H1 (cell line): Measurements from ENCODE around the gene MORC4. TPM values are rescaled to one million over a fixed set of nuclear protein-coding genes. Genes with fewer than 3 reads are reported as not detected.

ENCODE experiments used
- CTCF ChIA-PET: fragments of 300-600 bp; sonication (Branson Sonifier 250); formaldehyde crosslinking; loops from one replicate; lab custom pipeline; 2021; ENCODE audit not compliant: partially characterized antibody; lab: Charles Lee
- POLR2A ChIA-PET: fragments of 300-600 bp; sonication (Branson Sonifier 250); formaldehyde crosslinking; loops from one replicate; lab custom pipeline; 2021; ENCODE audit warnings: inconsistent platforms; ENCODE audit not compliant: partially characterized antibody; lab: Charles Lee
- DNase-seq, 2 experiments: peaks; one replicate each; pipeline versions ENCODE4 v3.0.0 to v3.0.0-alpha.2; 2010 to 2022; ENCODE audit warnings: low spot score in 2 of 2, low read depth in 1 of 2, mixed read lengths in 1 of 2
- FAIRE-seq: peaks from 2 replicates; lab custom pipeline; 2011; peaks lifted over from hg19 to GRCh38; lab: Jason Lieb, UNC
- H2AFZ ChIP-seq: 2 replicates; pipeline ENCODE4 v1.8.1; 2012; ENCODE audit warnings: low read length, inconsistent platforms
- H2AK5ac ChIP-seq: 2 replicates; pipeline ENCODE4 v1.6.1; 2013; ENCODE audit warnings: low read depth, low read length
- H2BK120ac ChIP-seq: replicated peaks from 2 replicates; pipeline ENCODE3; 2013; ENCODE audit warnings: low read depth, low read length, inconsistent platforms
- H2BK12ac ChIP-seq: 2 replicates; pipeline ENCODE4 v1.6.1; 2013; ENCODE audit warnings: low read depth, low read length
- H2BK15ac ChIP-seq: 2 replicates; pipeline ENCODE4 v1.6.1; 2013; ENCODE audit warnings: low read length
- H2BK20ac ChIP-seq: 2 replicates; pipeline ENCODE4 v1.6.1; 2013; ENCODE audit warnings: low read length
- H2BK5ac ChIP-seq: 2 replicates; pipeline ENCODE4 v1.6.1; 2013; ENCODE audit warnings: low read depth, low read length
- H3K14ac ChIP-seq: 2 replicates; pipeline ENCODE4 v1.6.1; 2013; ENCODE audit warnings: inconsistent platforms; ENCODE audit not compliant: insufficient read length
- H3K18ac ChIP-seq: 2 replicates; pipeline ENCODE4 v1.6.1; 2013; ENCODE audit warnings: low read length; ENCODE audit errors: extremely low read depth
- H3K23ac ChIP-seq: 2 replicates; pipeline ENCODE4 v1.6.1; 2013; ENCODE audit warnings: inconsistent platforms; ENCODE audit not compliant: insufficient read length
- H3K23me2 ChIP-seq: 2 replicates; pipeline ENCODE4 v1.6.1; 2013; ENCODE audit warnings: low read depth, low read length
- H3K27ac ChIP-seq: 2 replicates; pipeline ENCODE4 v1.6.1; 2011; ENCODE audit warnings: low read depth, low read length, inconsistent platforms
- H3K27me3 ChIP-seq, 4 experiments: replicated peaks in 1 of 4; 1 replicate in 1 of 4; 2 replicates in 3 of 4; pipeline versions ENCODE4 v1.6.1 to v1.8.1; 2011 to 2013; ENCODE audit warnings: low read length in 3 of 4, mild to moderate bottlenecking in 3 of 4, inconsistent platforms in 2 of 4, mixed read lengths in 2 of 4, moderate library complexity in 1 of 4; ENCODE audit not compliant: control insufficient read depth in 3 of 4, insufficient read depth in 3 of 4; ENCODE audit errors: extremely low read depth in 1 of 4
- H3K36me3 ChIP-seq, 4 experiments: 2 replicates each; pipeline versions ENCODE4 v1.6.1 to v1.8.1; 2011 to 2013; ENCODE audit warnings: mild to moderate bottlenecking in 4 of 4, low read length in 3 of 4, moderate library complexity in 2 of 4, control low read depth in 1 of 4, inconsistent platforms in 1 of 4; ENCODE audit not compliant: insufficient read depth in 4 of 4, control insufficient read depth in 2 of 4
- H3K4ac ChIP-seq: replicated peaks from 2 replicates; pipeline ENCODE3; 2013; ENCODE audit warnings: low read length, low read depth, mixed read lengths, inconsistent platforms; ENCODE audit not compliant: insufficient read length
- H3K4me1 ChIP-seq, 4 experiments: replicated peaks in 1 of 4; 1 replicate in 1 of 4; 2 replicates in 3 of 4; pipeline versions ENCODE4 v1.6.1 to v1.8.1; 2011 to 2013; ENCODE audit warnings: low read length in 3 of 4, inconsistent platforms in 2 of 4, mixed read lengths in 1 of 4; ENCODE audit not compliant: insufficient read depth in 4 of 4, control insufficient read depth in 3 of 4
- H3K4me2 ChIP-seq, 2 experiments: 2 replicates each; pipeline versions ENCODE4 v1.6.1 to v1.8.1; 2011 to 2013; ENCODE audit warnings: low read depth in 2 of 2, low read length in 2 of 2, control low read depth in 1 of 2, inconsistent platforms in 1 of 2, mild to moderate bottlenecking in 1 of 2; ENCODE audit not compliant: insufficient read depth in 1 of 2
- H3K4me3 ChIP-seq, 4 experiments: fragments of 200-600, 300-600 bp in 1 of 4; sonication (generic), shearing (Covaris generic), sonication (Bioruptor Twin) in 1 of 4; 2 replicates each; pipeline versions ENCODE4 v1.5.1 to v1.8.1; 2011 to 2016; ENCODE audit warnings: low read length in 4 of 4, low read depth in 3 of 4, control low read depth in 2 of 4, inconsistent platforms in 2 of 4, mild to moderate bottlenecking in 2 of 4, mixed read lengths in 1 of 4, moderate library complexity in 1 of 4; ENCODE audit not compliant: insufficient read depth in 2 of 4; ENCODE audit errors: extremely low read depth in 1 of 4
- H3K56ac ChIP-seq: replicated peaks from 2 replicates; pipeline ENCODE3; 2013; ENCODE audit warnings: low read depth, mild to moderate bottlenecking, mixed read lengths, low read length, inconsistent platforms; ENCODE audit not compliant: insufficient read length
- H3K79me1 ChIP-seq: 2 replicates; pipeline ENCODE4 v1.6.1; 2013; ENCODE audit warnings: low read depth, low read length, control low read depth
- H3K79me2 ChIP-seq, 2 experiments: 2 replicates each; pipeline versions ENCODE4 v1.6.1 to v1.8.1; 2012 to 2013; ENCODE audit warnings: low read length in 2 of 2, mild to moderate bottlenecking in 2 of 2, inconsistent platforms in 1 of 2; ENCODE audit not compliant: insufficient read depth in 2 of 2, control insufficient read depth in 1 of 2
- H3K9ac ChIP-seq, 4 experiments: replicated peaks in 1 of 4; 1 replicate in 1 of 4; 2 replicates in 3 of 4; pipeline versions ENCODE4 v1.6.1 to v1.8.1; 2011 to 2013; ENCODE audit warnings: low read depth in 3 of 4, low read length in 3 of 4, control low read depth in 2 of 4, mild to moderate bottlenecking in 2 of 4, moderate library complexity in 2 of 4, inconsistent platforms in 1 of 4; ENCODE audit errors: extremely low read depth in 1 of 4
- H3K9me3 ChIP-seq, 2 experiments: 2 replicates each; pipeline versions ENCODE4 v1.6.1 to v1.8.1; 2012 to 2013; ENCODE audit warnings: mild to moderate bottlenecking in 2 of 2, moderate library complexity in 2 of 2, control low read depth in 1 of 2, inconsistent platforms in 1 of 2, low read depth in 1 of 2, low read length in 1 of 2, mixed read lengths in 1 of 2; ENCODE audit not compliant: insufficient read depth in 2 of 2
- H4K20me1 ChIP-seq, 2 experiments: replicated peaks in 1 of 2; 2 replicates each; pipeline versions ENCODE3 to v1.8.1; 2011 to 2013; ENCODE audit warnings: inconsistent platforms in 2 of 2, low read length in 2 of 2, mild to moderate bottlenecking in 1 of 2; ENCODE audit not compliant: insufficient read depth in 2 of 2, control insufficient read depth in 1 of 2
- H4K5ac ChIP-seq: 2 replicates; pipeline ENCODE4 v1.6.1; 2013; ENCODE audit warnings: low read length, low read depth, mixed read lengths, inconsistent platforms; ENCODE audit not compliant: insufficient read length
- H4K8ac ChIP-seq: 2 replicates; pipeline ENCODE4 v1.8.0; 2013; ENCODE audit warnings: mild to moderate bottlenecking, moderate library complexity, low read length, inconsistent platforms; ENCODE audit not compliant: insufficient read depth; ENCODE audit errors: extremely low read depth
- H4K91ac ChIP-seq: replicated peaks from 2 replicates; pipeline ENCODE3; 2013; ENCODE audit warnings: low read length, mixed read lengths, inconsistent platforms; ENCODE audit not compliant: insufficient read length
- EP300 ChIP-seq, 2 experiments: IDR thresholded peaks; 1 replicate in 1 of 2; 2 replicates in 1 of 2; pipeline ENCODE4 v1.6.1; 2011 to 2012; ENCODE audit warnings: low read depth in 2 of 2, low read length in 2 of 2, mild to moderate bottlenecking in 2 of 2, borderline replicate concordance in 1 of 2, inconsistent platforms in 1 of 2, moderate library complexity in 1 of 2
- JUN ChIP-seq: IDR thresholded peaks from 2 replicates; pipeline ENCODE4 v1.6.1; 2011; ENCODE audit warnings: low read depth, mild to moderate bottlenecking, improper control_type of control experiment, low read length
- SIN3A ChIP-seq, 2 experiments: IDR thresholded peaks in 1 of 2; conservative IDR thresholded peaks in 1 of 2; 2 replicates each; pipeline ENCODE4 v1.6.1; 2011 to 2012; ENCODE audit warnings: low read length in 2 of 2, improper control_type of control experiment in 1 of 2, low read depth in 1 of 2, mild to moderate bottlenecking in 1 of 2
- WGBS, 2 experiments: shearing (Covaris generic) in 1 of 2; methylation state at CpG; one replicate each; pipeline versions ENCODE4 v1.1.6 to v1.1.7; 2013 to 2015; ENCODE audit warnings: low lambda C conversion rate in 2 of 2, mixed read lengths in 2 of 2, inconsistent platforms in 1 of 2, low coverage in 1 of 2, missing lambda C conversion rate in 1 of 2; ENCODE audit not compliant: insufficient replicate concordance in 2 of 2, insufficient coverage in 1 of 2, insufficient read length in 1 of 2; ENCODE audit errors: extremely low coverage in 1 of 2, missing lambda C conversion rate in 1 of 2; 5-methylcytosine and 5-hydroxymethylcytosine counted together
- polyA plus RNA-seq, 7 experiments: library from polyadenylated mRNA; depleted of rRNA in 3 of 7; stranded (reverse) in 5 of 7; unstranded in 2 of 7; fragments of >200 nt in 5 of 7; fragments of 200-250 nt in 2 of 7; gene quantifications; 1 replicate in 5 of 7; 2 replicates in 1 of 7; 4 replicates in 1 of 7; pipeline versions ENCODE4 v1.2.1 to v1.2.3, GENCODE V29; 2011 to 2013; ENCODE audit warnings: missing spikeins in 2 of 7, mixed read lengths in 2 of 7
- total RNA-seq: library from RNA; stranded (reverse); fragmentation: NEBNext Ultra II Directional; extraction: Animal tissue kit (Norgen Biotek cat#: 25700); gene quantifications from 2 replicates; pipeline ENCODE4 v1.2.1, GENCODE V29; 2021

MORC4 gene
- total and polyA plus RNA-seq, 2 of the 8 experiments (the other 6 are each of a cell fraction or from before 2014, with no cell fraction given), result 1.4 to 2.5 TPM

DNA sequence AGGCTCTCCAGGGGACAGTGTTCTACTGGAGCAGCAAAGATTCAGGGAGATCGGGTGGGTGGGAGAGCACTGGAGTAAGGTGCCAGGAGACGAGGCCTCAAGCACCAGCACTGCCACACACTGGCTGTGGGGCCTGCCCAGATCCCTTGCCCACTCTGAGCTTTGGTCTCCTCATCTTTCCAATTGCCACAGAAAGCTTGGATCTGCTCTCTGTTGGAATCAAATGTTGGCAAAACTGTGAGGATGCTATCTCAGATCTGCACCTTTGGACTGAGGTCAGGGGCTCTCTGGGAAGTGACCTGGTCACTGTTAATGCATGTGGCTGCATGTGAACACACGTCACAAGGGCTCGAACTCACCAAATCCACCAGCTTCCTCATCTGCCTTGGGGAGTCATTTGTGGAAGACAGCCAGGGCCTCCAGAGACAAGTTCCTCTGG is 98.2 kb downstream of the MORC4 start:
- H3K9me3 ChIP-seq, result no peaks in the 10 kb centered on the region
- no peak overlapping the region for H3K9ac ChIP-seq
- no peak overlapping the region for H3K4me2 ChIP-seq
- H3K27ac ChIP-seq, result no peak overlapping the region
- no peak overlapping the region for H2BK15ac ChIP-seq
- H3K79me1 ChIP-seq, result no peaks in the 10 kb centered on the region
- H3K4me3 ChIP-seq, result no peak overlapping the region
- H4K8ac ChIP-seq, result no peak overlapping the region
- H2AK5ac ChIP-seq, result no peak overlapping the region
- H3K36me3 ChIP-seq, result no peaks in the 10 kb centered on the region
- H2BK12ac ChIP-seq, result no peak overlapping the region
- no peaks in the 10 kb centered on the region for H3K23me2 ChIP-seq
- H3K79me2 ChIP-seq, result no peaks in the 10 kb centered on the region
- no peak overlapping the region for H3K56ac ChIP-seq
- CTCF ChIA-PET, result interaction anchor here (1.6 to 5.6 kb wide), 4 partner anchors 9 to 58 kb away, joined by 3 to 50 read pairs (median 20); partner anchors contain the start of gene CLDN2
- WGBS, 2 experiments, result 68% methylated on average over 3 of the region's 4 CpGs; no CpG with 5 or more reads in 1 of the 2 experiments
- H3K4ac ChIP-seq, result no peak overlapping the region
- H3K23ac ChIP-seq, result no peak overlapping the region
- no peak overlapping the region for H2AFZ ChIP-seq
- no peaks in the 10 kb centered on the region for H4K20me1 ChIP-seq
- no peak for TF ChIP-seq SIN3A (conservative IDR thresholded peaks at IDR 0.05 in 1 of 2, IDR thresholded peaks at IDR 0.05 in 1 of 2; ENCODE audit: low read depth in 1 of 2, low read length in 2 of 2)
- no peak for TF ChIP-seq JUN
- TF ChIP-seq EP300 (IDR thresholded peaks at IDR 0.05; ENCODE audit: borderline replicate concordance in 1 of 2, low read depth in 2 of 2, low read length in 2 of 2), result no peak
- TF ChIP-seq, all 59 proteins: peak for 0
- no peak overlapping the region for H4K91ac ChIP-seq
- no peak overlapping the region for H2BK120ac ChIP-seq
- FAIRE-seq (no peak), DNase-seq (no peak)
- no peak overlapping the region for H2BK20ac ChIP-seq
- no peak overlapping the region for H2BK5ac ChIP-seq
- H3K18ac ChIP-seq, result no peak overlapping the region
- POLR2A ChIA-PET, result no interaction called here
- no peak overlapping the region for H4K5ac ChIP-seq
- H3K27me3 ChIP-seq, result no peaks in the 10 kb centered on the region
- no peak overlapping the region for H3K14ac ChIP-seq
- H3K4me1 ChIP-seq, result no peaks in the 10 kb centered on the region; a peak in 1 of 7 replicates
